Upper lobe of right lung (tissue), 1 donor: Measurements from ENCODE around the gene PCDHA13. TPM values are rescaled to one million over a fixed set of nuclear protein-coding genes. Genes with fewer than 3 reads are reported as not detected.
"Not testable (repeated sequence)": the region's sequence is repeated elsewhere in the genome, so short reads cannot be mapped to it uniquely, and the experiment has no call there.

Source experiments
- ATAC-seq: fragments of 200-7000 bp; cut with Tn5 transposase; one replicate; pipeline ENCODE4 v1.9.1; 2020; ENCODE audit warnings: mild to moderate bottlenecking, moderate library complexity
- DNase-seq: peaks from one replicate; pipeline ENCODE4 v3.0.0-alpha.2; 2020
- H3K27ac ChIP-seq: fragments of 200-600 bp; one replicate; pipeline ENCODE4 v1.8.0; 2022
- H3K27me3 ChIP-seq: fragments of 200-600 bp; one replicate; pipeline ENCODE4 v1.8.0; 2022; ENCODE audit warnings: mild to moderate bottlenecking
- H3K36me3 ChIP-seq: fragments of 200-600 bp; one replicate; pipeline ENCODE4 v1.8.0; 2022
- H3K4me1 ChIP-seq: fragments of 200-600 bp; one replicate; pipeline ENCODE4 v1.8.0; 2022
- H3K4me3 ChIP-seq: fragments of 200-600 bp; one replicate; pipeline ENCODE4 v1.8.0; 2022; ENCODE audit warnings: mild to moderate bottlenecking
- H3K9me3 ChIP-seq: fragments of 200-600 bp; one replicate; pipeline ENCODE4 v1.8.0; 2022
- CTCF ChIP-seq: fragments of 200-600 bp; IDR thresholded peaks from one replicate; pipeline ENCODE4 v1.8.0; 2022; ENCODE audit warnings: antibody characterized with exemption
- intact Hi-C: fragments of 100-400 bp; cut with DNase I; formaldehyde crosslinking; loops from one replicate; pipeline ENCODE4 v1.11.0; 2022
- long read RNA-seq: library from polyadenylated mRNA; unstranded; transcript quantifications from one replicate; pipeline ENCODE4 v2.0.0, GENCODE V29; 2021
- total RNA-seq: library from RNA; stranded (reverse); fragmentation: NEBNext Ultra II Directional; extraction: Animal tissue kit (Norgen Biotek cat#: 25700); gene quantifications from one replicate; pipeline ENCODE4 v1.2.1, GENCODE V29; 2021
- donor health status: DM: no; HTN: yes; CAD: no; lungs with severe emphysema.

The PCDHA13 gene, protein sequence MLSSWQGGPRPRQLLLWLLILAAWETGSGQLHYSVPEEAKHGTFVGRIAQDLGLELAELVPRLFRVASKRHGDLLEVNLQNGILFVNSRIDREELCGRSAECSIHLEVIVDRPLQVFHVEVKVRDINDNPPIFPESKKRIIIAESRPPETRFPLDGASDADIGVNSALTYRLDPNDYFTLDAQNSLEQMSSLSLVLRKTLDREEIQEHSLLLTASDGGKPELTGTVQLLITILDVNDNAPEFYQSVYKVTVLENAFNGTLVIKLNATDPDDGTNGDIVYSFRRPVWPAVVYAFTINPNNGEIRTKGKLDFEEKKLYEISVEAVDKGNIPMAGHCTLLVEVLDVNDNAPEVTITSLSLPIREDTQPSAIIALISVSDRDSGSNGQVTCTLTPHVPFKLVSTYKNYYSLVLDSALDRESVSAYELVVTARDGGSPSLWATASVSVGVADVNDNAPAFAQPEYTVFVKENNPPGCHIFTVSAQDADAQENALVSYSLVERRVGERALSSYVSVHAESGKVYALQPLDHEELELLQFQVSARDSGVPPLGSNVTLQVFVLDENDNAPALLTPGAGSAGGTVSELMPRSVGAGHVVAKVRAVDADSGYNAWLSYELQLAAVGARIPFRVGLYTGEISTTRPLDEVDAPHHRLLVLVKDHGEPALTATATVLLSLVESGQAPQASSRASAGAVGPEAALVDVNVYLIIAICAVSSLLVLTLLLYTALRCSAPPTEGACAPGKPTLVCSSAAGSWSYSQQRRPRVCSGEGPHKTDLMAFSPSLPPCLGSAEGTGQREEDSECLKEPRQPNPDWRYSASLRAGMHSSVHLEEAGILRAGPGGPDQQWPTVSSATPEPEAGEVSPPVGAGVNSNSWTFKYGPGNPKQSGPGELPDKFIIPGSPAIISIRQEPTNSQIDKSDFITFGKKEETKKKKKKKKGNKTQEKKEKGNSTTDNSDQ
- 2.3 TPM for total RNA-seq
- long read RNA-seq, partial matches to known transcripts, result 0 of 7 reads
- long read RNA-seq, other reads (novel, unspliced or antisense), result 7 of 7 reads

DNA sequence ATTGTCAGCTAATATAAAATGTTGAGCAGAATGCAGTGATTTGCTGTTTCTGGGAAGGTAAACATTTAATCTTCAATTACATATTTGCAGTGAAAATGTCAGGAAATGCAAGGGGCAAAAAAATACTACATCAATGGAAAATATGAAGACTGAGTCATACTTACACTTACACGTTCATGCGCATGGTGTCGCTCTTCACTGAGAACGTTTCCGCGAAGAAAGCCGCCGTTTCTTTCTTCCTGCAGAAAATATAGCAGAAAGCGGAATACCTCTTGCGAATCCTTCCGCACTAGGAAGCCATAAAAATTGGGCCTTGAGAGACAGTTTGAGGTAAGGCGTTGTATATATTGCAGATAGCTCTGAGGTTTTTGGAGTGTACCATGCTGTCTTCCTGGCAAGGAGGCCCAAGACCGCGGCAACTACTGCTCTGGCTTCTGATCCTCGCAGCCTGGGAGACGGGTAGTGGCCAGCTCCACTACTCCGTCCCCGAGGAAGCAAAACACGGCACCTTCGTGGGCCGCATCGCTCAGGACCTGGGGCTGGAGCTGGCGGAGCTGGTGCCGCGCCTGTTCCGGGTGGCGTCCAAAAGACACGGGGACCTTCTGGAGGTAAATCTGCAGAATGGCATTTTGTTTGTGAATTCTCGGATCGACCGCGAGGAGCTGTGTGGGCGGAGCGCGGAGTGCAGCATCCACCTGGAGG lies at the start of gene PCDHA13:
TSS of gene PCDHA13 (plus strand) at position 236 of the 702 bp plus-strand sequence. CDS start at position 381, 145 bp downstream.
- Histone ChIP-seq H3K4me3 (peak within 1 kb of the TSS; percentile 37), H3K4me1 (no peaks in the 10 kb centered on the region), H3K27me3 (no peaks in the 10 kb centered on the region), H3K36me3 (no peaks in the 10 kb centered on the region), H3K27ac (no peak within 1 kb of the TSS), H3K9me3 (no peaks in the 10 kb centered on the region)
- peak; percentile 76 for ATAC-seq
- intact Hi-C loops, result no loop called here
- DNase-seq, result peak; percentile 59
- peak; percentile 51 for TF ChIP-seq CTCF

DNA sequence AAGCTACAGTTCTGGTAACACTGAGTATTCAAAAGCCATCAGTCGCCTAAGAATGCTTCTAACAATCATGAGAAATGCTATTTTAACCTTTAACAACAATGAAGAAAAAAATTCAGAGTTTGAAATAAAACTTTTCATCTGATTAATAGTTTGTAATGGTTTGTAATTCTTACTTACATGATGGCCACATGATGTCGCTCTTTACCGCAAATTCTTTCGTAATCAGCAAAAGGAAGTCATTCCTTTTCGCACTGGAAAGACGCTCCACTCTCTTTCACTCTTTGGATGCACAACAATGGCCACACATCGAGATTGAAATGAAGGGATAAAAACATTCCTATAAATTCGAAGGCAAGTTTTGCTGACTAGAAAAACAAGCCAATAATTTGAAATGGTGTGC lies 47.9 kb upstream of the PCDHA13 start, which contains the start of gene PCDHA7:
TSS of gene PCDHA7 (plus strand) at position 277 of the 400 bp plus-strand sequence. CDS start at position 392, 115 bp downstream.
- intact Hi-C loops, result no loop called here
- H3K36me3 ChIP-seq, result no peaks in the 10 kb centered on the region
- H3K4me1 ChIP-seq, result no peaks in the 10 kb centered on the region
- ATAC-seq (no peak), DNase-seq (no peak)
- no peak within 1 kb of the TSS for H3K27ac ChIP-seq
- peak within 1 kb of the TSS; percentile 0 for H3K4me3 ChIP-seq
- no peaks in the 10 kb centered on the region for H3K9me3 ChIP-seq
- peaks cover 11% of the 10 kb centered on the region for H3K27me3 ChIP-seq
- TF ChIP-seq CTCF, result peak; percentile 21

DNA sequence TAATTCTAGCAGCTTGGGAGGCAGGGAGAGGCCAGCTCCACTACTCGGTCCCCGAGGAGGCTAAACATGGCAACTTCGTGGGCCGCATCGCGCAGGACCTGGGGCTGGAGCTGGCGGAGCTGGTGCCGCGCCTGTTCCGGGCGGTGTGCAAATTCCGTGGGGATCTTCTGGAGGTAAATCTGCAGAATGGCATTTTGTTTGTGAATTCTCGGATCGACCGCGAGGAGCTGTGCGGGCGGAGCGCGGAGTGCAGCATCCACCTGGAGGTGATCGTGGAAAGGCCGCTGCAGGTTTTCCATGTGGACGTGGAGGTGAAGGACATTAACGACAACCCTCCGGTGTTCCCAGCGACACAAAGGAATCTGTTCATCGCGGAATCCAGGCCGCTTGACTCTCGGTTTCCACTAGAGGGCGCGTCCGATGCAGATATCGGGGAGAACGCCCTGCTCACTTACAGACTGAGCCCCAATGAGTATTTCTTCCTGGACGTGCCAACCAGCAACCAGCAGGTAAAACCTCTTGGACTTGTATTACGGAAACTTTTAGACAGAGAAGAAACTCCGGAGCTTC lies 47.4 kb upstream of the PCDHA13 start:
- H3K27ac ChIP-seq, H3K9me3 ChIP-seq, H3K36me3 ChIP-seq, ATAC-seq, DNase-seq, H3K4me1 ChIP-seq, intact Hi-C loops: not testable (repeated sequence)
- Histone ChIP-seq H3K27me3 (peaks cover 15% of the 10 kb centered on the region), H3K4me3 (peak overlapping the region; percentile 0)

DNA sequence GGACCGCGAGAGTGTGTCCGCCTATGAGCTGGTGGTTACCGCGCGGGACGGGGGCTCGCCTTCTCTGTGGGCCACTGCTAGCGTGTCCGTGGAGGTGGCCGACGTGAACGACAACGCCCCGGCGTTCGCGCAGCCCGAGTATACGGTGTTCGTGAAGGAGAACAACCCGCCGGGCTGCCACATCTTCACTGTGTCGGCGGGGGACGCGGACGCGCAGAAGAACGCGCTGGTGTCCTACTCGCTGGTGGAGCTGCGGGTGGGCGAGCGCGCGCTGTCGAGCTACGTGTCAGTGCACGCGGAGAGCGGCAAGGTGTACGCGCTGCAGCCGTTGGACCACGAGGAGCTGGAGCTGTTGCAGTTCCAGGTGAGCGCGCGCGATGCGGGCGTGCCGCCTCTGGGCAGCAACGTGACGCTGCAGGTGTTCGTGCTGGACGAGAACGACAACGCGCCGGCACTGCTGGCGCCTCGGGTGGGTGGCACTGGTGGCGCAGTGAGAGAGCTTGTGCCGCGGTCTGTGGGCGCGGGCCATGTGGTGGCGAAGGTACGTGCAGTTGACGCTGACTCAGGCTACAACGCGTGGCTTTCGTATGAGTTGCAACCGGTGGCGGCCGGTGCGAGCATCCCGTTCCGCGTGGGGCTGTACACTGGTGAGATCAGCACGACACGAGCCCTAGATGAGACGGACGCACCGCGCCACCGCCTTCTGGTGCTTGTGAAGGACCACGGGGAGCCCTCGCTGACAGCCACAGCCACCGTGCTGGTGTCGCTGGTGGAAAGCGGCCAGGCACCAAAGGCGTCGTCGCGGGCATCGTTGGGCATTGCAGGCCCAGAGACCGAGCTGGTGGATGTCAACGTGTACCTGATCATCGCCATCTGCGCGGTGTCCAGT lies 46.1 kb upstream of the PCDHA13 start:
- Histone ChIP-seq H3K27ac (no peak overlapping the region), H3K36me3 (no peaks in the 10 kb centered on the region), H3K4me1 (no peaks in the 10 kb centered on the region), H3K27me3 (peaks cover 20% of the 10 kb centered on the region), H3K4me3 (no peak overlapping the region), H3K9me3 (no peaks in the 10 kb centered on the region)
- ATAC-seq, result no peak
- intact Hi-C loops, result no loop called here
- DNase-seq, result no peak
- TF ChIP-seq CTCF, result no peak
